ENCODE data around the gene SERPING1. TPM values are rescaled to one million over a fixed set of nuclear protein-coding genes. Genes with fewer than 3 reads are reported as not detected.

Gene SERPING1
- total and polyA plus RNA-seq, 2 donors (not counting 3 experiments of a cell fraction or from before 2014, with no cell fraction given): 0.30 TPM; not detected in 1

GRCh38 chr11:57549983-57550382, 47.5 kb upstream of the SERPING1 start:
- no peak overlapping the region for H2AFZ ChIP-seq (ENCODE audit: low read depth, low read length)
- H3K9me1 ChIP-seq (replicated peaks; ENCODE audit: control insufficient read depth, extremely low read depth, insufficient read depth, low read length): no peaks in the 10 kb centered on the region
- CTCF ChIA-PET: interaction anchor here (0.6 to 0.8 kb wide), 2 partner anchors 18 to 25 kb away, joined by 3 to 4 read pairs; partner anchors contain the start of gene UBE2L6
- TF ChIP-seq POLR2A (IDR thresholded peaks at IDR 0.05; ENCODE audit: low read depth, low read length) (no peak), EZH2 (IDR thresholded peaks at IDR 0.05; ENCODE audit: borderline replicate concordance, low read depth, low read length, severe bottlenecking) (no peak), GATA2 (IDR thresholded peaks at IDR 0.05; ENCODE audit: insufficient read depth, insufficient read length, low read depth, low read length) (no peak), POLR2AphosphoS5 (IDR thresholded peaks at IDR 0.05; ENCODE audit: insufficient read depth, low read depth, low read length) (no peak), JUN (IDR thresholded peaks at IDR 0.05; ENCODE audit: borderline replicate concordance, insufficient read depth, insufficient read length, low read depth) (no peak), MYC (IDR thresholded peaks at IDR 0.05; ENCODE audit: low read depth, low read length) (no peak), FOS (IDR thresholded peaks at IDR 0.05; ENCODE audit: borderline replicate concordance, insufficient read depth, low read length) (no peak)
- TF ChIP-seq, protein P1, sequence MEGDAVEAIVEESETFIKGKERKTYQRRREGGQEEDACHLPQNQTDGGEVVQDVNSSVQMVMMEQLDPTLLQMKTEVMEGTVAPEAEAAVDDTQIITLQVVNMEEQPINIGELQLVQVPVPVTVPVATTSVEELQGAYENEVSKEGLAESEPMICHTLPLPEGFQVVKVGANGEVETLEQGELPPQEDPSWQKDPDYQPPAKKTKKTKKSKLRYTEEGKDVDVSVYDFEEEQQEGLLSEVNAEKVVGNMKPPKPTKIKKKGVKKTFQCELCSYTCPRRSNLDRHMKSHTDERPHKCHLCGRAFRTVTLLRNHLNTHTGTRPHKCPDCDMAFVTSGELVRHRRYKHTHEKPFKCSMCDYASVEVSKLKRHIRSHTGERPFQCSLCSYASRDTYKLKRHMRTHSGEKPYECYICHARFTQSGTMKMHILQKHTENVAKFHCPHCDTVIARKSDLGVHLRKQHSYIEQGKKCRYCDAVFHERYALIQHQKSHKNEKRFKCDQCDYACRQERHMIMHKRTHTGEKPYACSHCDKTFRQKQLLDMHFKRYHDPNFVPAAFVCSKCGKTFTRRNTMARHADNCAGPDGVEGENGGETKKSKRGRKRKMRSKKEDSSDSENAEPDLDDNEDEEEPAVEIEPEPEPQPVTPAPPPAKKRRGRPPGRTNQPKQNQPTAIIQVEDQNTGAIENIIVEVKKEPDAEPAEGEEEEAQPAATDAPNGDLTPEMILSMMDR (IDR thresholded peaks at IDR 0.05; ENCODE audit: extremely low read depth in 1 of 2, insufficient read depth in 1 of 2, low read depth in 1 of 2, low read length in 2 of 2): no peak
- TF ChIP-seq, protein P2, sequence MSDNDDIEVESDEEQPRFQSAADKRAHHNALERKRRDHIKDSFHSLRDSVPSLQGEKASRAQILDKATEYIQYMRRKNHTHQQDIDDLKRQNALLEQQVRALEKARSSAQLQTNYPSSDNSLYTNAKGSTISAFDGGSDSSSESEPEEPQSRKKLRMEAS (IDR thresholded peaks at IDR 0.05; ENCODE audit: insufficient read depth, insufficient read length): no peak
- H3K27me3 ChIP-seq (ENCODE audit: control insufficient read depth in 2 of 2, insufficient read depth in 2 of 2, low read length in 2 of 2): no peaks in the 10 kb centered on the region
- no peaks in the 10 kb centered on the region for H3K4me1 ChIP-seq (ENCODE audit: control insufficient read depth, extremely low read depth, insufficient read depth, low read length)
- H3K36me3 ChIP-seq (ENCODE audit: control insufficient read depth in 2 of 2, extremely low read depth in 1 of 2, insufficient read depth in 2 of 2, low read length in 2 of 2): peaks cover 0 to 5% of the 10 kb centered on the region in 2 experiments
- BruUV-seq (replicated peaks): no TSS peak
- H3K79me2 ChIP-seq (ENCODE audit: control insufficient read depth, insufficient read depth, low read length): no peaks in the 10 kb centered on the region
- no peak overlapping the region for H3K9ac ChIP-seq (replicated peaks; ENCODE audit: extremely low read depth, insufficient read depth, low read length)
- H3K27ac ChIP-seq (ENCODE audit: insufficient read depth, low read depth, low read length): no peak overlapping the region
- H3K4me3 ChIP-seq (replicated peaks in 1 of 3; ENCODE audit: insufficient read depth in 1 of 3, low read depth in 1 of 3, low read length in 3 of 3): no peak overlapping the region
- intact Hi-C loops (cut with micrococcal nuclease): no loop called here
- no peaks in the 10 kb centered on the region for H4K20me1 ChIP-seq (replicated peaks; ENCODE audit: control insufficient read depth, extremely low read depth, insufficient read depth, low read length)
- no peaks in the 10 kb centered on the region for H3K9me3 ChIP-seq (replicated peaks; ENCODE audit: control insufficient read depth, insufficient read depth, low read length)
- POLR2A ChIA-PET: no interaction called here
- dilution Hi-C loops (cut with MboI; ENCODE audit: extremely low pct_ligation_motif_present, low sequenced_read_pairs): no loop called here
- no peak for DNase-seq (ENCODE audit: low read depth, low spot score)
- H3K4me2 ChIP-seq (ENCODE audit: insufficient read depth, low read length): no peak overlapping the region
- no peak for FAIRE-seq

Measured in endothelial cell of umbilical vein (primary cell).